K562 (cell line): ENCODE data around the gene SLC7A5. TPM values are rescaled to one million over a fixed set of nuclear protein-coding genes. Genes with fewer than 3 reads are reported as not detected.
A peak's percentile ranks its signal among the peaks of the same experiment; 100 is the strongest.

ENCODE experiments used
- ETV1 ChIP-seq: fragments of 450-650 bp; conservative IDR thresholded peaks from 2 replicates; pipeline ENCODE4 v1.6.1; 2016; ENCODE audit warnings: missing genetic modification characterization, control low read depth, low read depth, missing compliant biosample characterization
- HEY1 ChIP-seq: fragments of 250-450 bp; sonication (Bioruptor Pico); IDR thresholded peaks from 2 replicates; pipeline ENCODE4 v1.5.0; 2020; ENCODE audit warnings: mild to moderate bottlenecking, moderate library complexity, borderline replicate concordance
- HMG20B ChIP-seq: fragments of 250-450 bp; sonication (Bioruptor Pico); IDR thresholded peaks from 2 replicates; pipeline ENCODE4 v1.5.0; 2021; ENCODE audit warnings: mild to moderate bottlenecking
- HMGXB4 ChIP-seq: sonication (generic); formaldehyde crosslinking; IDR thresholded peaks from 2 replicates; pipeline ENCODE4 v1.8.1; 2023; ENCODE audit warnings: mild to moderate bottlenecking, missing genetic modification reagents
- NR4A1 ChIP-seq, 2 experiments: fragments of 250-450 bp in 1 of 2; fragments of 450-650 bp in 1 of 2; sonication (Bioruptor Pico) in 1 of 2; IDR thresholded peaks; 2 replicates each; pipeline versions ENCODE4 v1.4.0 to v1.6.1; 2016 to 2020; ENCODE audit warnings: mild to moderate bottlenecking in 2 of 2, missing compliant biosample characterization in 1 of 2, missing genetic modification characterization in 1 of 2, moderate library complexity in 1 of 2
- PHF8 ChIP-seq: fragments of 200-600 bp; sonication (generic); IDR thresholded peaks from 2 replicates; pipeline ENCODE4 v1.6.1; 2012; ENCODE audit warnings: mixed run types, mild to moderate bottlenecking, inconsistent platforms, low read length, moderate library complexity, borderline replicate concordance
- RBFOX2 ChIP-seq: fragments of 200-400 bp; formaldehyde crosslinking; IDR thresholded peaks from 2 replicates; pipeline ENCODE4 v1.6.1; 2017; ENCODE audit warnings: low read depth, mild to moderate bottlenecking, low read length, moderate library complexity
- RNF2 ChIP-seq: sonication (generic); IDR thresholded peaks from 2 replicates; pipeline ENCODE4 v1.6.1; 2016
- SMAD3 ChIP-seq: fragments of 450-650 bp; formaldehyde crosslinking; conservative IDR thresholded peaks from 2 replicates; pipeline ENCODE4 v1.4.0; 2020; ENCODE audit warnings: mild to moderate bottlenecking
- SNRNP70 ChIP-seq: fragments of 200-400 bp; formaldehyde crosslinking; optimal IDR thresholded peaks from 2 replicates; pipeline ENCODE3; 2017; ENCODE audit warnings: low read depth, low read length
- VEZF1 ChIP-seq: fragments of 200-800 bp; sonication (Bioruptor generic); IDR thresholded peaks from 2 replicates; pipeline ENCODE4 v1.6.1; 2017; ENCODE audit warnings: missing genetic modification characterization, missing compliant biosample characterization
- ZBTB33 ChIP-seq: sonication (generic); formaldehyde crosslinking; IDR thresholded peaks from 2 replicates; pipeline ENCODE4 v1.8.1; 2023; ENCODE audit warnings: mild to moderate bottlenecking, missing genetic modification reagents
- ZNF592 ChIP-seq: fragments of 450-650 bp; IDR thresholded peaks from 2 replicates; pipeline ENCODE4 v1.6.1; 2017; ENCODE audit warnings: antibody characterized with exemption, mild to moderate bottlenecking
- polyA plus RNA-seq, 8 experiments: library from polyadenylated mRNA; depleted of rRNA in 4 of 8; stranded (reverse) in 5 of 8; unstranded in 3 of 8; fragments of >200 nt; fragmentation: Nextera tagmentation in 2 of 8; fragmentation: Illumina TruSeq in 1 of 8; extraction: Ambion mirVana in 2 of 8; extraction: Trizol in 1 of 8; gene quantifications; 2 replicates each; pipeline versions ENCODE4 v1.2.1 to v1.2.3, GENCODE V29; 2011 to 2014; ENCODE audit warnings: inconsistent platforms in 1 of 8, missing spikeins in 1 of 8
- total RNA-seq, 7 experiments: library from RNA; depleted of rRNA in 6 of 7; stranded (reverse); fragments of >200 nt in 6 of 7; fragmentation: Illumina TruSeq in 2 of 7; extraction: Trizol in 2 of 7; gene quantifications; 2 replicates each; pipeline versions ENCODE4 v1.2.1 to v1.2.3, GENCODE V29; 2011 to 2021; ENCODE audit warnings: low replicate concordance in 1 of 7

Gene SLC7A5
- total and polyA plus RNA-seq, 9 of the 15 experiments (the other 6 are each of a cell fraction or from before 2014, with no cell fraction given), result 1.9 to 220 (median 18.6) TPM

GRCh38 chr16:87780385-87780989 lies 88.8 kb downstream of the SLC7A5 start (continued):
- TF ChIP-seq ETV1 (tag) (peak; percentile 54), ZBTB33 (peak; percentile 27; the same call in 1 of the 2 replicates), RBFOX2 (peak; percentile 42; the same call in 1 of the 2 replicates), HEY1 (CRISPR knock-in tag) (no peak), ZNF592 (peak; percentile 51), SNRNP70 (no peak), NR4A1 (CRISPR knock-in tag; IDR thresholded peaks at IDR 0.05) (0 out of 2 replicates have a peak, but pooled peaks have one; percentile 14), NR4A1 (tag; IDR thresholded peaks at IDR 0.05) (no peak), HMG20B (CRISPR knock-in tag) (no peak), HMGXB4 (no peak), RNF2 (peak; percentile 63; the same call in 1 of the 2 replicates), VEZF1 (CRISPR knock-in tag) (peak; percentile 30; the same call in 1 of the 2 replicates), SMAD3 (CRISPR knock-in tag) (0 out of 2 replicates have a peak, but pooled peaks have one; percentile 15), PHF8 (no peak)
